ENCODE measurements around the gene GNGT1. TPM values are rescaled to one million over a fixed set of nuclear protein-coding genes. Genes with fewer than 3 reads are reported as not detected.

The GNGT1 gene
- total RNA-seq (2016; rRNA removed; fragmentation: Illumina TruSeq; extraction: Trizol) (not detected in 2 replicates), polyA plus RNA-seq (2011; rRNA removed) (not detected in 2 replicates), polyA minus RNA-seq (2011; rRNA and poly(A)+ RNA removed; ENCODE audit: low replicate concordance) (1.9 TPM in 1 of 2 replicates, not detected in the other), Bru-seq, nascent RNA (percentile 0 among the genes with signal in this experiment), BruChase-seq, experiment 1, labeled RNA remaining after a 6-hour chase (percentile 1 among the genes with signal in this experiment), BruChase-seq, experiment 2, labeled RNA remaining after a 2-hour chase (percentile 1 among the genes with signal in this experiment)
- total RNA-seq (2016; cell fraction: cytosol; rRNA removed; fragmentation: Illumina TruSeq; extraction: Trizol; ENCODE audit: low read depth): not detected in 2 replicates
- total RNA-seq (2016; cell fraction: insoluble cytoplasmic fraction; rRNA removed; fragmentation: Illumina TruSeq; extraction: Trizol): not detected in 2 replicates
- not detected in 2 replicates for total RNA-seq (2016; cell fraction: membrane; rRNA removed; fragmentation: Illumina TruSeq; extraction: Trizol)
- not detected in 2 replicates for total RNA-seq (2016; cell fraction: nucleus; rRNA removed; fragmentation: Illumina TruSeq; extraction: Trizol)
- polyA plus RNA-seq (2011; cell fraction: cytosol; rRNA removed): not detected in 2 replicates
- not detected in 2 replicates for polyA plus RNA-seq (2011; cell fraction: nucleus; rRNA removed)
- polyA plus RNA-seq (2012): not detected in 2 replicates
- polyA plus RNA-seq (2016; cell fraction: cytosol; fragmentation: Illumina TruSeq; extraction: Trizol; ENCODE audit: low read depth): not detected in 2 replicates
- not detected in 2 replicates for polyA plus RNA-seq (2016; cell fraction: insoluble cytoplasmic fraction; fragmentation: Illumina TruSeq; extraction: Trizol; ENCODE audit: low read depth)
- not detected in 2 replicates for polyA plus RNA-seq (2016; cell fraction: membrane; fragmentation: Illumina TruSeq; extraction: Trizol; ENCODE audit: low read depth)
- not detected in 2 replicates for polyA plus RNA-seq (2016; cell fraction: nucleus; fragmentation: Illumina TruSeq; extraction: Trizol; ENCODE audit: insufficient read depth, low read depth)
- polyA minus RNA-seq (2011; cell fraction: cytosol; rRNA and poly(A)+ RNA removed): not detected in 2 replicates
- not detected in 2 replicates for polyA minus RNA-seq (2011; cell fraction: nucleus; rRNA and poly(A)+ RNA removed)
- long read RNA-seq, experiment 1: 0 reads
- long read RNA-seq, experiment 2: 0 reads

DNA sequence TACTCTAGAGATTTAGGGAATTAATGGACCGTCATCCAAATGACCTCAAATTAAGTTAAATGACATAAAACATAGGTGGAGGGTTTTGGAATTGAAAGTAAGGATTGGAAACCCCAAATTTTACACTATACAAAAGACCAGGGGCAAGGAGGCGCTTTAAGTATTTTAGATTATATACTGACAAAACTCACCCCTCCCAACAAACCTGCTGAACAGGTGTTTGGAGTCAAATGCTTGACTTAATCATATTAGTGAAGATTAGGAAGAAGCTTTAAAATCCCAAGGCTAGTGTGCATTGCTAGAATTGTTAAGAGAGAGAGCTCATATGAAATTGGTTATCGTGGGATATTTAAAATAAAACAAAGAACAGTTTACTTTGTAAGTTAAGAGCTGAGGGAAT lies at the start of gene GNGT1:
Gene GNGT1 (plus strand): TSS at position 301 of the 400 bp plus-strand sequence. CDS start 180 bp downstream, outside the sequence.
- Histone ChIP-seq H3K27ac (ENCODE audit: extremely low read length, insufficient read depth, low read length) (no peak within 1 kb of the TSS), H3K79me2 (ENCODE audit: insufficient read depth, low read length) (no peaks in the 10 kb centered on the region), H3K4me3 (replicated peaks in 1 of 3; ENCODE audit: insufficient read depth in 1 of 3, low read depth in 2 of 3, low read length in 3 of 3) (no peak within 1 kb of the TSS), H3K9ac (ENCODE audit: insufficient read depth, low read depth, low read length) (no peak within 1 kb of the TSS), H3K9me3 (ENCODE audit: low read length) (no peaks in the 10 kb centered on the region), H3K36me3 (replicated peaks in 1 of 2; ENCODE audit: control insufficient read depth in 1 of 2, insufficient read depth in 2 of 2, low read length in 2 of 2) (no peaks in the 10 kb centered on the region), H2AFZ (ENCODE audit: low read length) (no peak within 1 kb of the TSS), H3K4me2 (ENCODE audit: low read depth, low read length) (no peak within 1 kb of the TSS), H4K20me1 (ENCODE audit: insufficient read depth, low read length) (no peaks in the 10 kb centered on the region), H3K27me3 (ENCODE audit: control insufficient read depth in 1 of 2, insufficient read depth in 2 of 2, low read length in 2 of 2) (no peaks in the 10 kb centered on the region), H3K4me1 (ENCODE audit: insufficient read depth, low read length) (no peaks in the 10 kb centered on the region)
- intact Hi-C loops (cut with micrococcal nuclease; ENCODE audit: unreplicated experiment): no loop called here
- DNase-seq (ENCODE audit: low spot score): no peak
- in situ Hi-C loops (cut with HindIII; ENCODE audit: extremely low pct_ligation_motif_present, low pct_unique_long_range_greater_than_20kb): no loop called here
- CTCF ChIA-PET (ENCODE audit: low intra/inter-chr PET ratio, low total read pairs): no interaction called here
- under 1% methylated on average over 3 of the region's 3 CpGs for WGBS (ENCODE audit: low lambda C conversion rate)
- ATAC-seq: no peak
- POLR2A ChIA-PET: no interaction called here
- FAIRE-seq: no peak
- no TSS peak for BruUV-seq (replicated peaks)
- TF ChIP-seq SP140L (CRISPR knock-in tag; IDR thresholded peaks at IDR 0.05; ENCODE audit: borderline replicate concordance): no peak
- no peak for TF ChIP-seq ZNF549 (CRISPR knock-in tag; IDR thresholded peaks at IDR 0.05)
- TF ChIP-seq, protein P1, sequence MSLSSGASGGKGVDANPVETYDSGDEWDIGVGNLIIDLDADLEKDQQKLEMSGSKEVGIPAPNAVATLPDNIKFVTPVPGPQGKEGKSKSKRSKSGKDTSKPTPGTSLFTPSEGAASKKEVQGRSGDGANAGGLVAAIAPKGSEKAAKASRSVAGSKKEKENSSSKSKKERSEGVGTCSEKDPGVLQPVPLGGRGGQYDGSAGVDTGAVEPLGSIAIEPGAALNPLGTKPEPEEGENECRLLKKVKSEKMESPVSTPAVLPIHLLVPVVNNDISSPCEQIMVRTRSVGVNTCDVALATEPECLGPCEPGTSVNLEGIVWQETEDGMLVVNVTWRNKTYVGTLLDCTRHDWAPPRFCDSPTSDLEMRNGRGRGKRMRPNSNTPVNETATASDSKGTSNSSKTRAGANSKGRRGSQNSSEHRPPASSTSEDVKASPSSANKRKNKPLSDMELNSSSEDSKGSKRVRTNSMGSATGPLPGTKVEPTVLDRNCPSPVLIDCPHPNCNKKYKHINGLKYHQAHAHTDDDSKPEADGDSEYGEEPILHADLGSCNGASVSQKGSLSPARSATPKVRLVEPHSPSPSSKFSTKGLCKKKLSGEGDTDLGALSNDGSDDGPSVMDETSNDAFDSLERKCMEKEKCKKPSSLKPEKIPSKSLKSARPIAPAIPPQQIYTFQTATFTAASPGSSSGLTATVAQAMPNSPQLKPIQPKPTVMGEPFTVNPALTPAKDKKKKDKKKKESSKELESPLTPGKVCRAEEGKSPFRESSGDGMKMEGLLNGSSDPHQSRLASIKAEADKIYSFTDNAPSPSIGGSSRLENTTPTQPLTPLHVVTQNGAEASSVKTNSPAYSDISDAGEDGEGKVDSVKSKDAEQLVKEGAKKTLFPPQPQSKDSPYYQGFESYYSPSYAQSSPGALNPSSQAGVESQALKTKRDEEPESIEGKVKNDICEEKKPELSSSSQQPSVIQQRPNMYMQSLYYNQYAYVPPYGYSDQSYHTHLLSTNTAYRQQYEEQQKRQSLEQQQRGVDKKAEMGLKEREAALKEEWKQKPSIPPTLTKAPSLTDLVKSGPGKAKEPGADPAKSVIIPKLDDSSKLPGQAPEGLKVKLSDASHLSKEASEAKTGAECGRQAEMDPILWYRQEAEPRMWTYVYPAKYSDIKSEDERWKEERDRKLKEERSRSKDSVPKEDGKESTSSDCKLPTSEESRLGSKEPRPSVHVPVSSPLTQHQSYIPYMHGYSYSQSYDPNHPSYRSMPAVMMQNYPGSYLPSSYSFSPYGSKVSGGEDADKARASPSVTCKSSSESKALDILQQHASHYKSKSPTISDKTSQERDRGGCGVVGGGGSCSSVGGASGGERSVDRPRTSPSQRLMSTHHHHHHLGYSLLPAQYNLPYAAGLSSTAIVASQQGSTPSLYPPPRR (CRISPR knock-in tag; IDR thresholded peaks at IDR 0.05; ENCODE audit: borderline replicate concordance): no peak
- TF ChIP-seq, protein P2, sequence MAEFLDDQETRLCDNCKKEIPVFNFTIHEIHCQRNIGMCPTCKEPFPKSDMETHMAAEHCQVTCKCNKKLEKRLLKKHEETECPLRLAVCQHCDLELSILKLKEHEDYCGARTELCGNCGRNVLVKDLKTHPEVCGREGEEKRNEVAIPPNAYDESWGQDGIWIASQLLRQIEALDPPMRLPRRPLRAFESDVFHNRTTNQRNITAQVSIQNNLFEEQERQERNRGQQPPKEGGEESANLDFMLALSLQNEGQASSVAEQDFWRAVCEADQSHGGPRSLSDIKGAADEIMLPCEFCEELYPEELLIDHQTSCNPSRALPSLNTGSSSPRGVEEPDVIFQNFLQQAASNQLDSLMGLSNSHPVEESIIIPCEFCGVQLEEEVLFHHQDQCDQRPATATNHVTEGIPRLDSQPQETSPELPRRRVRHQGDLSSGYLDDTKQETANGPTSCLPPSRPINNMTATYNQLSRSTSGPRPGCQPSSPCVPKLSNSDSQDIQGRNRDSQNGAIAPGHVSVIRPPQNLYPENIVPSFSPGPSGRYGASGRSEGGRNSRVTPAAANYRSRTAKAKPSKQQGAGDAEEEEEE (CRISPR knock-in tag; IDR thresholded peaks at IDR 0.05; ENCODE audit: borderline replicate concordance): no peak
- TF ChIP-seq MIER2 (CRISPR knock-in tag; IDR thresholded peaks at IDR 0.05): no peak
- TF ChIP-seq, protein P3, sequence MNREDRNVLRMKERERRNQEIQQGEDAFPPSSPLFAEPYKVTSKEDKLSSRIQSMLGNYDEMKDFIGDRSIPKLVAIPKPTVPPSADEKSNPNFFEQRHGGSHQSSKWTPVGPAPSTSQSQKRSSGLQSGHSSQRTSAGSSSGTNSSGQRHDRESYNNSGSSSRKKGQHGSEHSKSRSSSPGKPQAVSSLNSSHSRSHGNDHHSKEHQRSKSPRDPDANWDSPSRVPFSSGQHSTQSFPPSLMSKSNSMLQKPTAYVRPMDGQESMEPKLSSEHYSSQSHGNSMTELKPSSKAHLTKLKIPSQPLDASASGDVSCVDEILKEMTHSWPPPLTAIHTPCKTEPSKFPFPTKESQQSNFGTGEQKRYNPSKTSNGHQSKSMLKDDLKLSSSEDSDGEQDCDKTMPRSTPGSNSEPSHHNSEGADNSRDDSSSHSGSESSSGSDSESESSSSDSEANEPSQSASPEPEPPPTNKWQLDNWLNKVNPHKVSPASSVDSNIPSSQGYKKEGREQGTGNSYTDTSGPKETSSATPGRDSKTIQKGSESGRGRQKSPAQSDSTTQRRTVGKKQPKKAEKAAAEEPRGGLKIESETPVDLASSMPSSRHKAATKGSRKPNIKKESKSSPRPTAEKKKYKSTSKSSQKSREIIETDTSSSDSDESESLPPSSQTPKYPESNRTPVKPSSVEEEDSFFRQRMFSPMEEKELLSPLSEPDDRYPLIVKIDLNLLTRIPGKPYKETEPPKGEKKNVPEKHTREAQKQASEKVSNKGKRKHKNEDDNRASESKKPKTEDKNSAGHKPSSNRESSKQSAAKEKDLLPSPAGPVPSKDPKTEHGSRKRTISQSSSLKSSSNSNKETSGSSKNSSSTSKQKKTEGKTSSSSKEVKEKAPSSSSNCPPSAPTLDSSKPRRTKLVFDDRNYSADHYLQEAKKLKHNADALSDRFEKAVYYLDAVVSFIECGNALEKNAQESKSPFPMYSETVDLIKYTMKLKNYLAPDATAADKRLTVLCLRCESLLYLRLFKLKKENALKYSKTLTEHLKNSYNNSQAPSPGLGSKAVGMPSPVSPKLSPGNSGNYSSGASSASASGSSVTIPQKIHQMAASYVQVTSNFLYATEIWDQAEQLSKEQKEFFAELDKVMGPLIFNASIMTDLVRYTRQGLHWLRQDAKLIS (CRISPR knock-in tag; IDR thresholded peaks at IDR 0.05): no peak
- TF ChIP-seq MTF1 (CRISPR knock-in tag; IDR thresholded peaks at IDR 0.05): no peak
- TF ChIP-seq ZZZ3 (CRISPR knock-in tag; IDR thresholded peaks at IDR 0.05; ENCODE audit: borderline replicate concordance): no peak
- TF ChIP-seq JUND (CRISPR knock-in tag; IDR thresholded peaks at IDR 0.05): no peak
- no peak for TF ChIP-seq ZKSCAN5 (CRISPR knock-in tag; IDR thresholded peaks at IDR 0.05)

Data from HepG2 (cell line).